Measurements from ENCODE around the gene ADCY3. TPM values are rescaled to one million over a fixed set of nuclear protein-coding genes. Genes with fewer than 3 reads are reported as not detected.

The ADCY3 gene
- polyA plus RNA-seq, 3 donors = 2.5 to 9.3 (median 3.5) TPM

GRCh38 chr2:24920809-24921441 lies 888 bp upstream of the ADCY3 start:
- H3K9me3 ChIP-seq (replicated peaks in 1 of 2; ENCODE audit: control insufficient read depth in 1 of 2, insufficient read depth in 1 of 2, low read length in 2 of 2) = no peaks in the 10 kb centered on the region
- Mint-ChIP-seq H3K4me3 (peak overlapping the region; percentile 77 to 88), H3K27ac (no peak overlapping the region), H3K4me1 (peaks cover 30% of the 10 kb centered on the region), H3K27me3 (ENCODE audit: low read depth in 3 of 3) (peaks cover 17 to 27% (median 18%) of the 10 kb centered on the region in 3 donors), H3K36me3 (peaks cover 4 to 10% of the 10 kb centered on the region in 2 donors), H3K9me3 (no peaks in the 10 kb centered on the region)
- H2AFZ ChIP-seq (ENCODE audit: insufficient read depth, low read depth, low read length, poor library complexity, severe bottlenecking) = peak overlapping the region; percentile 77
- H3K27me3 ChIP-seq (ENCODE audit: control insufficient read depth in 2 of 2, insufficient read depth in 2 of 2, low read length in 2 of 2) = peaks cover 4 to 20% of the 10 kb centered on the region in 2 donors
- peak overlapping the region; percentile 51 for H3K9ac ChIP-seq (ENCODE audit: insufficient read depth, low read length, poor library complexity, severe bottlenecking)
- intact Hi-C loops (cut with micrococcal nuclease) = no loop called here
- no peaks in the 10 kb centered on the region for H3K79me2 ChIP-seq (ENCODE audit: insufficient read depth, low read length)
- no peak for DNase-seq
- H3K36me3 ChIP-seq (replicated peaks in 1 of 2; ENCODE audit: control insufficient read depth in 1 of 2, insufficient read depth in 2 of 2, low read length in 2 of 2) = no peaks in the 10 kb centered on the region
- H3K27ac ChIP-seq (ENCODE audit: low read depth in 1 of 2, low read length in 2 of 2) = no peak overlapping the region
- peaks cover 11 to 17% of the 10 kb centered on the region in 2 donors for H3K4me1 ChIP-seq (ENCODE audit: control insufficient read depth in 1 of 2, insufficient read depth in 2 of 2, low read length in 2 of 2)
- WGBS (ENCODE audit: insufficient coverage) = 51% methylated on average over 6 of the region's 13 CpGs
- peak overlapping the region; percentile 21 to 72 (median 31) for H3K4me3 ChIP-seq (replicated peaks in 1 of 3; ENCODE audit: low read depth in 2 of 3, low read length in 3 of 3)
- TF ChIP-seq CTCF (IDR thresholded peaks at IDR 0.05) = no peak
- H4K20me1 ChIP-seq (ENCODE audit: insufficient read depth, low read length) = no peaks in the 10 kb centered on the region
- H3K4me2 ChIP-seq (replicated peaks; ENCODE audit: extremely low read depth, low read length, poor library complexity, severe bottlenecking) = peak overlapping the region; percentile 78

GRCh38 chr2:24919506-24920097 lies 435 bp downstream of the ADCY3 start:
- Histone ChIP-seq H3K4me1 (ENCODE audit: control insufficient read depth in 1 of 2, insufficient read depth in 2 of 2, low read length in 2 of 2) (peaks cover 10 to 17% of the 10 kb centered on the region in 2 donors), H3K9ac (ENCODE audit: insufficient read depth, low read length, poor library complexity, severe bottlenecking) (peak overlapping the region; percentile 40), H3K9me3 (replicated peaks in 1 of 2; ENCODE audit: control insufficient read depth in 1 of 2, insufficient read depth in 1 of 2, low read length in 2 of 2) (no peaks in the 10 kb centered on the region), H3K27me3 (ENCODE audit: control insufficient read depth in 2 of 2, insufficient read depth in 2 of 2, low read length in 2 of 2) (peaks cover 4 to 20% of the 10 kb centered on the region in 2 donors), H3K79me2 (ENCODE audit: insufficient read depth, low read length) (no peaks in the 10 kb centered on the region), H4K20me1 (ENCODE audit: insufficient read depth, low read length) (no peaks in the 10 kb centered on the region), H3K4me3 (replicated peaks in 1 of 3; ENCODE audit: low read depth in 2 of 3, low read length in 3 of 3) (peak overlapping the region; percentile 33 to 68 (median 34)), H3K27ac (ENCODE audit: low read depth in 1 of 2, low read length in 2 of 2) (no peak overlapping the region), H3K4me2 (replicated peaks; ENCODE audit: extremely low read depth, low read length, poor library complexity, severe bottlenecking) (peak overlapping the region; percentile 78), H3K36me3 (replicated peaks in 1 of 2; ENCODE audit: control insufficient read depth in 1 of 2, insufficient read depth in 2 of 2, low read length in 2 of 2) (no peaks in the 10 kb centered on the region), H2AFZ (ENCODE audit: insufficient read depth, low read depth, low read length, poor library complexity, severe bottlenecking) (peak overlapping the region; percentile 67)
- DNase-seq = peak in 1 of 3 donors; percentile 30
- intact Hi-C loops (cut with micrococcal nuclease) = no loop called here
- Mint-ChIP-seq H3K27ac (no peak overlapping the region), H3K4me1 (peaks cover 30% of the 10 kb centered on the region), H3K9me3 (peaks cover 0 to 1% (median 0%) of the 10 kb centered on the region in 7 donors), H3K36me3 (peaks cover 9 to 13% of the 10 kb centered on the region in 2 donors), H3K27me3 (ENCODE audit: low read depth in 3 of 3) (peaks cover 17 to 27% (median 21%) of the 10 kb centered on the region in 3 donors), H3K4me3 (peak overlapping the region; percentile 85 to 92)
- no peak for TF ChIP-seq CTCF (IDR thresholded peaks at IDR 0.05)
- under 1% methylated on average over 75 of the region's 76 CpGs for WGBS (ENCODE audit: insufficient coverage)
